Neural cell (in vitro differentiated cells): ENCODE data around the gene CNTNAP5. TPM values are rescaled to one million over a fixed set of nuclear protein-coding genes. Genes with fewer than 3 reads are reported as not detected.

Experiments used
- H2AFZ ChIP-seq: fragments of 200-600, 300-800 bp; sonication (generic), shearing (Covaris generic); 2 replicates; pipeline ENCODE4 v1.6.0; 2014; ENCODE audit warnings: low read depth, mild to moderate bottlenecking, antibody characterized with exemption, low read length, moderate library complexity
- H3F3A ChIP-seq: fragments of 200-600 bp; shearing (Covaris generic); 2 replicates; pipeline ENCODE4 v1.6.1; 2016; ENCODE audit warnings: mild to moderate bottlenecking, moderate library complexity, mixed read lengths, antibody characterized with exemption, low read length; ENCODE audit not compliant: insufficient read depth, poor library complexity, severe bottlenecking
- H3K27ac ChIP-seq: fragments of 200-600, 300-800 bp; sonication (generic), shearing (Covaris generic); 2 replicates; pipeline ENCODE4 v1.5.1; 2014; ENCODE audit warnings: mild to moderate bottlenecking, low read length, moderate library complexity
- H3K27me3 ChIP-seq: fragments of 300-800, 200-600 bp; sonication (generic), shearing (Covaris generic); 2 replicates; pipeline ENCODE4 v1.6.0; 2014; ENCODE audit warnings: mild to moderate bottlenecking, low read depth, low read length, moderate library complexity; ENCODE audit not compliant: insufficient read depth
- H3K36me3 ChIP-seq: fragments of 300-800, 200-600 bp; sonication (generic), shearing (Covaris generic); 2 replicates; pipeline ENCODE4 v1.5.1; 2014; ENCODE audit warnings: mild to moderate bottlenecking, antibody characterized with exemption, low read length, moderate library complexity; ENCODE audit not compliant: insufficient read depth
- H3K4me2 ChIP-seq: fragments of 300-800, 200-600 bp; sonication (generic), shearing (Covaris generic); 2 replicates; pipeline ENCODE4 v1.6.0; 2014; ENCODE audit warnings: mild to moderate bottlenecking, low read length
- H3K4me3 ChIP-seq: fragments of 300-800, 200-600 bp; sonication (generic), shearing (Covaris generic); 2 replicates; pipeline ENCODE4 v1.5.1; 2014; ENCODE audit warnings: mild to moderate bottlenecking, low read length, moderate library complexity
- H3K79me2 ChIP-seq: fragments of 200-600 bp; shearing (Covaris generic); replicated peaks from 2 replicates; pipeline ENCODE4 v1.6.0; 2014; ENCODE audit warnings: mild to moderate bottlenecking, low read length, moderate library complexity; ENCODE audit not compliant: insufficient read depth
- H3K9ac ChIP-seq: fragments of 300-800, 200-600 bp; sonication (generic), shearing (Covaris generic); 2 replicates; pipeline ENCODE4 v1.6.1; 2016; ENCODE audit warnings: mild to moderate bottlenecking, low read length, mixed read lengths
- H3K9me2 ChIP-seq: fragments of 200-600 bp; shearing (Covaris generic); 2 replicates; pipeline ENCODE4 v1.6.1; 2016; ENCODE audit warnings: mild to moderate bottlenecking, low read length, mixed read lengths; ENCODE audit not compliant: insufficient read depth
- H3K9me3 ChIP-seq: fragments of 200-600, 300-800 bp; sonication (generic), shearing (Covaris generic); 2 replicates; pipeline ENCODE4 v1.6.1; 2016; ENCODE audit warnings: mild to moderate bottlenecking, mixed run types, low read length, moderate library complexity, mixed read lengths
- H4K20me1 ChIP-seq: fragments of 200-600 bp; shearing (Covaris generic); 2 replicates; pipeline ENCODE4 v1.6.1; 2016; ENCODE audit warnings: mild to moderate bottlenecking, mixed run types; ENCODE audit not compliant: insufficient read depth
- EP300 ChIP-seq: fragments of 450-650 bp; conservative IDR thresholded peaks from 2 replicates; pipeline ENCODE4 v1.6.1; 2014; ENCODE audit warnings: antibody characterized with exemption, mild to moderate bottlenecking, moderate library complexity; ENCODE audit not compliant: poor library complexity, severe bottlenecking
- EZH2 ChIP-seq: fragments of 200-600, 300-800 bp; shearing (Covaris generic), sonication (generic); IDR thresholded peaks from 2 replicates; pipeline ENCODE4 v1.6.1; 2014; ENCODE audit warnings: antibody characterized with exemption, low read length, borderline replicate concordance, mild to moderate bottlenecking; ENCODE audit not compliant: insufficient read depth, poor library complexity, severe bottlenecking
- MXI1 ChIP-seq: fragments of 450-650 bp; conservative IDR thresholded peaks from 2 replicates; pipeline ENCODE4 v1.6.1; 2014; ENCODE audit warnings: antibody characterized with exemption, mild to moderate bottlenecking; ENCODE audit not compliant: poor library complexity, severe bottlenecking
- POLR2AphosphoS5 ChIP-seq: IDR thresholded peaks from 2 replicates; pipeline ENCODE4 v1.6.1; 2012
- RAD21 ChIP-seq: fragments of 450-650 bp; conservative IDR thresholded peaks from 2 replicates; pipeline ENCODE4 v1.6.1; 2014; ENCODE audit warnings: antibody characterized with exemption, mild to moderate bottlenecking, moderate library complexity
- REST ChIP-seq: IDR thresholded peaks from 2 replicates; pipeline ENCODE4 v1.6.1; 2012; ENCODE audit warnings: borderline replicate concordance
- SMC3 ChIP-seq: fragments of 450-650 bp; conservative IDR thresholded peaks from 2 replicates; pipeline ENCODE4 v1.6.1; 2014; ENCODE audit warnings: antibody characterized with exemption, mild to moderate bottlenecking, moderate library complexity; ENCODE audit not compliant: poor library complexity
- TAF1 ChIP-seq: IDR thresholded peaks from 2 replicates; pipeline ENCODE4 v1.6.1; 2012; ENCODE audit warnings: low read depth
- polyA plus RNA-seq: library from polyadenylated mRNA; depleted of rRNA; stranded (reverse); fragments of >200 nt; gene quantifications from 2 replicates; pipeline ENCODE4 v1.2.3, GENCODE V29; 2014
- TF ChIP-seq, protein P1 (sequence below): fragments of 450-650 bp; IDR thresholded peaks from 2 replicates; pipeline ENCODE4 v1.5.1; 2014; ENCODE audit warnings: antibody characterized with exemption, mild to moderate bottlenecking, moderate library complexity; ENCODE audit not compliant: poor library complexity, severe bottlenecking

The CNTNAP5 gene
- polyA plus RNA-seq, 1 donor from 2014 or later: 19.3 TPM

DNA sequence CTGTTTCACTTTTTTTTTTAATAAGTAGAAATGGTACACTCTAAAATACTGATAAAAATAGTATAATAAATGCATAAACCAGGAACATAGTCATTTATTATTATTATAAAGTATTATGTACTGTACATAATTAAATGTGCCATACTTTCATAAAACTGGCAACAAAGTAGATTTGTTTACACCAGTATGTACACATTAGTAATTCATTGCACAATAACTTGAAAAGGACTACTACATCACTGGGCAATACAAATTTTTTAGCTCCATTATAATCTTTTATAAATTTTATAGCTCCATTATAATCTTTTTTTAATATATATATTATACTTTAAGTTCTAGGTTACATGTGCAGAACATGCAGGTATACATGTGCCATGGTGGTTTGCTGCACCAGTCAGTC lies 636.5 kb downstream of the CNTNAP5 start:
- H3K4me3 ChIP-seq: no peak overlapping the region
- TF ChIP-seq, protein P1, sequence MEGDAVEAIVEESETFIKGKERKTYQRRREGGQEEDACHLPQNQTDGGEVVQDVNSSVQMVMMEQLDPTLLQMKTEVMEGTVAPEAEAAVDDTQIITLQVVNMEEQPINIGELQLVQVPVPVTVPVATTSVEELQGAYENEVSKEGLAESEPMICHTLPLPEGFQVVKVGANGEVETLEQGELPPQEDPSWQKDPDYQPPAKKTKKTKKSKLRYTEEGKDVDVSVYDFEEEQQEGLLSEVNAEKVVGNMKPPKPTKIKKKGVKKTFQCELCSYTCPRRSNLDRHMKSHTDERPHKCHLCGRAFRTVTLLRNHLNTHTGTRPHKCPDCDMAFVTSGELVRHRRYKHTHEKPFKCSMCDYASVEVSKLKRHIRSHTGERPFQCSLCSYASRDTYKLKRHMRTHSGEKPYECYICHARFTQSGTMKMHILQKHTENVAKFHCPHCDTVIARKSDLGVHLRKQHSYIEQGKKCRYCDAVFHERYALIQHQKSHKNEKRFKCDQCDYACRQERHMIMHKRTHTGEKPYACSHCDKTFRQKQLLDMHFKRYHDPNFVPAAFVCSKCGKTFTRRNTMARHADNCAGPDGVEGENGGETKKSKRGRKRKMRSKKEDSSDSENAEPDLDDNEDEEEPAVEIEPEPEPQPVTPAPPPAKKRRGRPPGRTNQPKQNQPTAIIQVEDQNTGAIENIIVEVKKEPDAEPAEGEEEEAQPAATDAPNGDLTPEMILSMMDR: no peak
- TF ChIP-seq POLR2AphosphoS5 (no peak), SMC3 (no peak), TAF1 (no peak), EZH2 (no peak), MXI1 (no peak), RAD21 (no peak), EP300 (no peak), REST (no peak)
- H2AFZ ChIP-seq: no peak overlapping the region
- no peaks in the 10 kb centered on the region for H3F3A ChIP-seq
- H3K9me3 ChIP-seq: no peaks in the 10 kb centered on the region
- H3K9me2 ChIP-seq: no peaks in the 10 kb centered on the region
- no peak overlapping the region for H3K27ac ChIP-seq
- H3K4me2 ChIP-seq: no peak overlapping the region
- no peak overlapping the region for H3K9ac ChIP-seq
- H3K27me3 ChIP-seq: no peaks in the 10 kb centered on the region
- H3K36me3 ChIP-seq: no peaks in the 10 kb centered on the region
- no peaks in the 10 kb centered on the region for H3K79me2 ChIP-seq
- H4K20me1 ChIP-seq: no peaks in the 10 kb centered on the region

DNA sequence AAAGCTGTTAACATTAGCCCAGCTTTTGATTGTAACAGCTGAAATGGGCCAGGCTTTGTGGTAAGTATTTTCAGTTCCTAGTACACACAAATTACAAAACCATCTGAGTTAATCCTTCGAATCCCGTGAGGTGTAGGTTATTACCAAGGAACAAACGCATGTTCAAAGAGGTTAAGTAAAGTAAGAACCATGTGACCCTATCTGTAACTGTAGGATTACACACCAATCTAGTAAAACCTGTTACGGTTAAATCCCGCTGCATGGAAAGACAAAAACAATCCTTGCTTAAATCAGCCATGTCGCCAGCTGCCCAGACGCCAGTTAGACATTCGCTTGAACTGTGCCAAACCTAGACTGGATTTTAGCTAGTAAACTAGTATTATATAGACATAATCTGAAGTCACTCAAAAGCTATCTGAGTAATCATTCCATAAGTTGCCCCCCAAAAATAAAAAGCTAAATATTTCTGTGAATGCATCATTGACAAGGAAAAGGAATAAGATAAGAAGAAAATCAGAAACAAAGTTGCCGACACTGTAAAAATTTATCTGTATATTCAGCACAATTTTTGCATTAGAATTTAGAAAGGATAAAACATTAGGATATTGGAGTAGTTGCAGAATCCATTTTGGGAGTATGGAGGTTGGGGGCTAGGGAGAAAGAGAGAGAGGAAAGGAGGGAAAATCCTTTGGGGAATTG lies 638.0 kb downstream of the CNTNAP5 start:
- Histone ChIP-seq H3K9me2 (no peaks in the 10 kb centered on the region), H3K27ac (no peak overlapping the region), H3K4me2 (no peak overlapping the region)

More for the DNA sequence above, 638.0 kb downstream of the CNTNAP5 start:
- H2AFZ ChIP-seq: no peak overlapping the region
- H3K79me2 ChIP-seq: no peaks in the 10 kb centered on the region
- H3K4me3 ChIP-seq: no peak overlapping the region
- no peaks in the 10 kb centered on the region for H3K36me3 ChIP-seq
- TF ChIP-seq REST: no peak
- no peak for TF ChIP-seq MXI1
- no peak for TF ChIP-seq POLR2AphosphoS5
- TF ChIP-seq, protein P1: no peak
- TF ChIP-seq SMC3: no peak
- no peak for TF ChIP-seq EP300
- TF ChIP-seq TAF1: no peak
- TF ChIP-seq RAD21: no peak
- TF ChIP-seq EZH2: no peak
- no peaks in the 10 kb centered on the region for H3F3A ChIP-seq
- no peaks in the 10 kb centered on the region for H4K20me1 ChIP-seq
- no peaks in the 10 kb centered on the region for H3K27me3 ChIP-seq
- no peak overlapping the region for H3K9ac ChIP-seq
- H3K9me3 ChIP-seq: no peaks in the 10 kb centered on the region
